HepG2 (cell line): ENCODE results near the gene SLC25A11. TPM values are rescaled to one million over a fixed set of nuclear protein-coding genes. Genes with fewer than 3 reads are reported as not detected.

ENCODE experiments used
- ADNP ChIP-seq: sonication (generic); formaldehyde crosslinking; IDR thresholded peaks from 2 replicates; pipeline ENCODE4 v1.4.0; 2020; ENCODE audit warnings: missing genetic modification reagents
- HDAC1 ChIP-seq: sonication (generic); formaldehyde crosslinking; IDR thresholded peaks from 2 replicates; pipeline ENCODE4 v1.5.1; 2020; ENCODE audit warnings: mild to moderate bottlenecking, missing genetic modification reagents
- KMT2A ChIP-seq: sonication (generic); formaldehyde crosslinking; IDR thresholded peaks from 2 replicates; pipeline ENCODE4 v1.4.0; 2020; ENCODE audit warnings: missing genetic modification reagents
- MEIS1 ChIP-seq: sonication (generic); formaldehyde crosslinking; IDR thresholded peaks from 2 replicates; pipeline ENCODE4 v1.9.0; 2021; ENCODE audit warnings: mild to moderate bottlenecking, missing genetic modification reagents, moderate library complexity, borderline replicate concordance
- MTF1 ChIP-seq: sonication (generic); formaldehyde crosslinking; IDR thresholded peaks from 2 replicates; pipeline ENCODE4 v1.5.0; 2020; ENCODE audit warnings: missing genetic modification reagents
- NAIF1 ChIP-seq: sonication (generic); formaldehyde crosslinking; IDR thresholded peaks from 2 replicates; pipeline ENCODE4 v1.5.0; 2020; ENCODE audit warnings: mild to moderate bottlenecking, missing genetic modification reagents, borderline replicate concordance
- PPARG ChIP-seq: conservative IDR thresholded peaks from 2 replicates; pipeline ENCODE4 v1.6.1; 2016; ENCODE audit warnings: missing biosample characterization, missing genetic modification reagents
- SP140L ChIP-seq: sonication (generic); formaldehyde crosslinking; IDR thresholded peaks from 2 replicates; pipeline ENCODE4 v1.4.0; 2020; ENCODE audit warnings: missing genetic modification reagents, borderline replicate concordance
- SRSF9 ChIP-seq: fragments of 200-400 bp; formaldehyde crosslinking; IDR thresholded peaks from 2 replicates; pipeline ENCODE4 v1.6.1; 2018; ENCODE audit warnings: borderline replicate concordance, mild to moderate bottlenecking, low read depth, low read length; ENCODE audit not compliant: insufficient read depth, poor library complexity, severe bottlenecking
- XBP1 ChIP-seq: sonication (generic); formaldehyde crosslinking; IDR thresholded peaks from 2 replicates; pipeline ENCODE4 v1.5.0; 2020; ENCODE audit warnings: missing genetic modification reagents
- ZEB1 ChIP-seq: IDR thresholded peaks from 2 replicates; pipeline ENCODE4 v1.6.1; 2012; ENCODE audit warnings: mild to moderate bottlenecking, low read depth, inconsistent platforms; ENCODE audit not compliant: insufficient replicate concordance
- ZNF24 ChIP-seq: fragments of 450-650 bp; IDR thresholded peaks from 2 replicates; pipeline ENCODE4 v1.6.1; 2017; ENCODE audit warnings: antibody characterized with exemption, mild to moderate bottlenecking
- ZNF329 ChIP-seq: sonication (generic); formaldehyde crosslinking; IDR thresholded peaks from 2 replicates; pipeline ENCODE4 v1.9.0; 2021; ENCODE audit warnings: low read depth, mild to moderate bottlenecking, missing genetic modification reagents
- ZNF33B ChIP-seq: sonication (generic); formaldehyde crosslinking; IDR thresholded peaks from 2 replicates; pipeline ENCODE4 v1.5.1; 2020; ENCODE audit warnings: mild to moderate bottlenecking, missing genetic modification reagents
- ZNF343 ChIP-seq: sonication (generic); formaldehyde crosslinking; IDR thresholded peaks from 2 replicates; pipeline ENCODE4 v1.4.0; 2020; ENCODE audit warnings: mild to moderate bottlenecking, missing genetic modification reagents
- ZNF496 ChIP-seq: sonication (generic); formaldehyde crosslinking; IDR thresholded peaks from 2 replicates; pipeline ENCODE4 v1.8.1; 2023; ENCODE audit warnings: mild to moderate bottlenecking, moderate library complexity, missing genetic modification reagents; ENCODE audit not compliant: insufficient replicate concordance
- ZNF883 ChIP-seq: sonication (generic); formaldehyde crosslinking; IDR thresholded peaks from 2 replicates; pipeline ENCODE4 v1.5.1; 2020; ENCODE audit warnings: mild to moderate bottlenecking, missing genetic modification reagents; ENCODE audit errors: not compliant biosample characterization
- polyA plus RNA-seq, 8 experiments: library from polyadenylated mRNA; depleted of rRNA in 3 of 8; stranded (reverse) in 7 of 8; unstranded in 1 of 8; fragments of >200 nt; fragmentation: Illumina TruSeq in 4 of 8; extraction: Trizol in 4 of 8; gene quantifications; 2 replicates each; pipeline versions ENCODE4 v1.2.1 to v1.2.3, GENCODE V29; 2011 to 2016; ENCODE audit warnings: low read depth in 4 of 8, missing spikeins in 1 of 8, mixed read lengths in 1 of 8; ENCODE audit not compliant: insufficient read depth in 1 of 8
- total RNA-seq, 5 experiments: library from RNA; depleted of rRNA; stranded (reverse); fragments of >200 nt; fragmentation: Illumina TruSeq; extraction: Trizol; gene quantifications; 2 replicates each; pipeline ENCODE4 v1.2.3, GENCODE V29; 2016; ENCODE audit warnings: low read depth in 1 of 5
- TF ChIP-seq, protein P1 (sequence below): fragments of 450-650 bp; IDR thresholded peaks from 2 replicates; pipeline ENCODE4 v1.6.1; 2016
- TF ChIP-seq, protein P2 (sequence below): sonication (generic); formaldehyde crosslinking; IDR thresholded peaks from 2 replicates; pipeline ENCODE4 v1.4.0; 2020; ENCODE audit warnings: missing genetic modification reagents
- TF ChIP-seq, protein P3 (sequence below): sonication (generic); formaldehyde crosslinking; IDR thresholded peaks from 2 replicates; pipeline ENCODE4 v1.4.0; 2020; ENCODE audit warnings: missing genetic modification reagents; ENCODE audit errors: not compliant biosample characterization
- TF ChIP-seq, protein P4 (sequence below): sonication (generic); formaldehyde crosslinking; IDR thresholded peaks from 2 replicates; pipeline ENCODE4 v1.4.0; 2020; ENCODE audit warnings: mild to moderate bottlenecking, missing genetic modification reagents
- TF ChIP-seq, protein P5 (sequence below): sonication (generic); formaldehyde crosslinking; IDR thresholded peaks from 2 replicates; pipeline ENCODE4 v1.9.0; 2022; ENCODE audit warnings: missing genetic modification reagents, mild to moderate bottlenecking, borderline replicate concordance

Gene SLC25A11
- total and polyA plus RNA-seq, 2 of the 13 experiments (the other 11 are each of a cell fraction or from before 2014, with no cell fraction given): 35.4 to 47.2 TPM

DNA sequence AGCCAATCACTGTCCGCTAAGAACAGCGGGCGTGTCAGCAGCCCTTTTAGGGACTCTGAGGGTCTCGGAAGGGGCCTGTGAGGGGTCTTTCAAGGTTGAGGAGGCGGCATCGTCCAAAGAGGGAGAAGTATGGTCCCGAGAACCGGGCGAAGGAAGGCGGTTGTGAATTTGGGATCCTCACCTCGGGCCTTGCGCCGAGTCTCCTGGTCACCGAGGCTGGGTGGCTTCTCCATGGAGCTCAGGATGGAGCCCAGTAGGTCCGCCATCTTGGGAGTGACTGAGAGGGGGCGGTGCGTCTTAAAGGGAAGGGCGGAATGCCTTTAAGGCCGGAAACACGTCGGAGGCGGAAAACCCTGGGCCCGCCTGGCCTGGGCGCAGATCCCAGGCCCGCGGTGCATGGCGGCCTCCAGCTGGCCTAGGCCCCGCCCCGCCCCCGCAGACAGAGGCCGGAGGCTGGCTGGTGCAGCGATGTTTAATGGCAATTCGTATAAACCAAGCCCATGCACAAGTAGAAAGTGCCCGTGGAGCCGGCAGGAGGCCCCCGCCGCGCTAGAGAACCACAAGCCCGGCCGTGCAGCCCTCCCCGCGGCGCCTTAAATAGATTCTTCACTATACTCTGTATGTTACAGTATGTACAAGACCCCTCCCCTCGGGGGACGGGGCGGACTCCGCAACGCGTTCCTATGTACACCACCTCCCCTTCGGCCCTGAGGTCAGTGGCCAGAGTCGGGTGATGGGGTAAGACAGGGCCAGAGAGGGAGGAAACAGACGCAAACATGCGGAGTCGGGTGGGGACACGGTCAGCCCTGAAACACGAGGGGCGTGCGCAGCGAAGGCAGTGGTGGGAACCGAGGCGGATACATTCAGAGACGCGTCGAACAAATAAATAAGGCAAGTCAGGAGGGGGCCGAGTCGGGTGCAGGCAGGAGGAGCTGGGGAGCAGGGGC, 28.0 kb upstream of the SLC25A11 start, which contains the start of gene SPAG7 (continued):
- TF ChIP-seq, protein P1, sequence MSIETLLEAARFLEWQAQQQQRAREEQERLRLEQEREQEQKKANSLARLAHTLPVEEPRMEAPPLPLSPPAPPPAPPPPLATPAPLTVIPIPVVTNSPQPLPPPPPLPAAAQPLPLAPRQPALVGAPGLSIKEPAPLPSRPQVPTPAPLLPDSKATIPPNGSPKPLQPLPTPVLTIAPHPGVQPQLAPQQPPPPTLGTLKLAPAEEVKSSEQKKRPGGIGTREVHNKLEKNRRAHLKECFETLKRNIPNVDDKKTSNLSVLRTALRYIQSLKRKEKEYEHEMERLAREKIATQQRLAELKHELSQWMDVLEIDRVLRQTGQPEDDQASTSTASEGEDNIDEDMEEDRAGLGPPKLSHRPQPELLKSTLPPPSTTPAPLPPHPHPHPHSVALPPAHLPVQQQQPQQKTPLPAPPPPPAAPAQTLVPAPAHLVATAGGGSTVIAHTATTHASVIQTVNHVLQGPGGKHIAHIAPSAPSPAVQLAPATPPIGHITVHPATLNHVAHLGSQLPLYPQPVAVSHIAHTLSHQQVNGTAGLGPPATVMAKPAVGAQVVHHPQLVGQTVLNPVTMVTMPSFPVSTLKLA: 0 out of 2 replicates have a peak, but pooled peaks have one; percentile 2
- TF ChIP-seq SRSF9 (no peak), ZNF343 (CRISPR knock-in tag) (no peak; the same call in 1 of the 2 replicates), PPARG (CRISPR knock-in tag) (no peak), ZNF24 (no peak), NAIF1 (CRISPR knock-in tag) (no peak), ZNF329 (0 out of 2 replicates have a peak, but pooled peaks have one; percentile 58), MTF1 (CRISPR knock-in tag) (no peak), ZNF883 (CRISPR knock-in tag) (peak; percentile 11), ZNF33B (CRISPR knock-in tag) (no peak; the same call in none of the 2 replicates), XBP1 (CRISPR knock-in tag) (no peak), HDAC1 (CRISPR knock-in tag) (peak; percentile 47), ZNF496 (CRISPR knock-in tag) (no peak), SP140L (no peak), KMT2A (CRISPR knock-in tag) (peak; percentile 71; the same call in 1 of the 2 replicates), MEIS1 (CRISPR knock-in tag) (no peak), ADNP (no peak), ZEB1 (no peak)
- TF ChIP-seq, protein P2, sequence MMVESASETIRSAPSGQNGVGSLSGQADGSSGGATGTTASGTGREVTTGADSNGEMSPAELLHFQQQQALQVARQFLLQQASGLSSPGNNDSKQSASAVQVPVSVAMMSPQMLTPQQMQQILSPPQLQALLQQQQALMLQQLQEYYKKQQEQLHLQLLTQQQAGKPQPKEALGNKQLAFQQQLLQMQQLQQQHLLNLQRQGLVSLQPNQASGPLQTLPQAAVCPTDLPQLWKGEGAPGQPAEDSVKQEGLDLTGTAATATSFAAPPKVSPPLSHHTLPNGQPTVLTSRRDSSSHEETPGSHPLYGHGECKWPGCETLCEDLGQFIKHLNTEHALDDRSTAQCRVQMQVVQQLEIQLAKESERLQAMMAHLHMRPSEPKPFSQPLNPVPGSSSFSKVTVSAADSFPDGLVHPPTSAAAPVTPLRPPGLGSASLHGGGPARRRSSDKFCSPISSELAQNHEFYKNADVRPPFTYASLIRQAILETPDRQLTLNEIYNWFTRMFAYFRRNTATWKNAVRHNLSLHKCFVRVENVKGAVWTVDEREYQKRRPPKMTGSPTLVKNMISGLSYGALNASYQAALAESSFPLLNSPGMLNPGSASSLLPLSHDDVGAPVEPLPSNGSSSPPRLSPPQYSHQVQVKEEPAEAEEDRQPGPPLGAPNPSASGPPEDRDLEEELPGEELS (CRISPR knock-in tag): peak; percentile 2; the same call in 1 of the 2 replicates
- TF ChIP-seq, protein P3, sequence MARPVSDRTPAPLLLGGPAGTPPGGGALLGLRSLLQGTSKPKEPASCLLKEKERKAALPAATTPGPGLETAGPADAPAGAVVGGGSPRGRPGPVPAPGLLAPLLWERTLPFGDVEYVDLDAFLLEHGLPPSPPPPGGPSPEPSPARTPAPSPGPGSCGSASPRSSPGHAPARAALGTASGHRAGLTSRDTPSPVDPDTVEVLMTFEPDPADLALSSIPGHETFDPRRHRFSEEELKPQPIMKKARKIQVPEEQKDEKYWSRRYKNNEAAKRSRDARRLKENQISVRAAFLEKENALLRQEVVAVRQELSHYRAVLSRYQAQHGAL (CRISPR knock-in tag): no peak
- TF ChIP-seq, protein P4, sequence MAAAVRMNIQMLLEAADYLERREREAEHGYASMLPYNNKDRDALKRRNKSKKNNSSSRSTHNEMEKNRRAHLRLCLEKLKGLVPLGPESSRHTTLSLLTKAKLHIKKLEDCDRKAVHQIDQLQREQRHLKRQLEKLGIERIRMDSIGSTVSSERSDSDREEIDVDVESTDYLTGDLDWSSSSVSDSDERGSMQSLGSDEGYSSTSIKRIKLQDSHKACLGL (CRISPR knock-in tag): no peak; the same call in 1 of the 2 replicates
- TF ChIP-seq, protein P5, sequence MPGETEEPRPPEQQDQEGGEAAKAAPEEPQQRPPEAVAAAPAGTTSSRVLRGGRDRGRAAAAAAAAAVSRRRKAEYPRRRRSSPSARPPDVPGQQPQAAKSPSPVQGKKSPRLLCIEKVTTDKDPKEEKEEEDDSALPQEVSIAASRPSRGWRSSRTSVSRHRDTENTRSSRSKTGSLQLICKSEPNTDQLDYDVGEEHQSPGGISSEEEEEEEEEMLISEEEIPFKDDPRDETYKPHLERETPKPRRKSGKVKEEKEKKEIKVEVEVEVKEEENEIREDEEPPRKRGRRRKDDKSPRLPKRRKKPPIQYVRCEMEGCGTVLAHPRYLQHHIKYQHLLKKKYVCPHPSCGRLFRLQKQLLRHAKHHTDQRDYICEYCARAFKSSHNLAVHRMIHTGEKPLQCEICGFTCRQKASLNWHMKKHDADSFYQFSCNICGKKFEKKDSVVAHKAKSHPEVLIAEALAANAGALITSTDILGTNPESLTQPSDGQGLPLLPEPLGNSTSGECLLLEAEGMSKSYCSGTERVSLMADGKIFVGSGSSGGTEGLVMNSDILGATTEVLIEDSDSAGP (CRISPR knock-in tag): peak; percentile 58
